ENCODE measurements around the gene C19orf85. TPM values are rescaled to one million over a fixed set of nuclear protein-coding genes. Genes with fewer than 3 reads are reported as not detected.

The C19orf85 gene
- total RNA-seq, 2 donors from 2014 or later, result not detected

- Histone ChIP-seq H3K9me3 (no peaks in the 10 kb centered on the region), H3K27me3 (no peaks in the 10 kb centered on the region), H3K27ac (peak overlapping the region; percentile 74 to 86), H3K4me3 (peak overlapping the region; percentile 23 to 44), H3K4me1 (peaks cover 0 to 23% of the 10 kb centered on the region in 2 donors), H3K36me3 (no peaks in the 10 kb centered on the region)
- no peak for TF ChIP-seq CTCF (IDR thresholded peaks at IDR 0.05)
- DNase-seq (ENCODE audit: low spot score), result peak; percentile 79
These were observed 29.7 kb upstream of the C19orf85 start for GRCh38 chr19:55494172-55494761.

- Histone ChIP-seq H3K9me3 (no peaks in the 10 kb centered on the region), H3K27ac (peak overlapping the region; percentile 74 to 86), H3K27me3 (no peaks in the 10 kb centered on the region), H3K36me3 (no peaks in the 10 kb centered on the region), H3K4me3 (peak overlapping the region in 1 of 2 donors; percentile 44), H3K4me1 (peaks cover 0 to 26% of the 10 kb centered on the region in 2 donors)
- no peak for DNase-seq (ENCODE audit: low spot score)
- TF ChIP-seq CTCF (IDR thresholded peaks at IDR 0.05), result no peak
These were observed 29.2 kb upstream of the C19orf85 start for GRCh38 chr19:55493645-55494171.

- H3K4me1 ChIP-seq, result peaks cover 0 to 32% of the 10 kb centered on the region in 2 donors
- H3K27ac ChIP-seq, result peak overlapping the region; percentile 74 to 86
- no peaks in the 10 kb centered on the region for H3K36me3 ChIP-seq
- H3K27me3 ChIP-seq, result no peaks in the 10 kb centered on the region
- TF ChIP-seq CTCF (IDR thresholded peaks at IDR 0.05), result peak in 1 of 2 donors; percentile 24
- peak overlapping the region in 1 of 2 donors; percentile 44 for H3K4me3 ChIP-seq
- H3K9me3 ChIP-seq, result no peaks in the 10 kb centered on the region
- DNase-seq (ENCODE audit: low spot score), result no peak
These were observed 28.6 kb upstream of the C19orf85 start for GRCh38 chr19:55493052-55493644.

GRCh38 chr19:55492362-55492944 lies 27.9 kb upstream of the C19orf85 start:
- Histone ChIP-seq H3K27ac (peak overlapping the region in 1 of 2 donors; percentile 74), H3K4me3 (no peak overlapping the region), H3K36me3 (no peaks in the 10 kb centered on the region), H3K9me3 (no peaks in the 10 kb centered on the region), H3K27me3 (no peaks in the 10 kb centered on the region), H3K4me1 (peaks cover 0 to 39% of the 10 kb centered on the region in 2 donors)
- no peak for DNase-seq (ENCODE audit: low spot score)
- TF ChIP-seq CTCF (IDR thresholded peaks at IDR 0.05), result no peak

- H3K4me1 ChIP-seq, result peaks cover 0 to 46% of the 10 kb centered on the region in 2 donors
- no peak overlapping the region for H3K4me3 ChIP-seq
- no peaks in the 10 kb centered on the region for H3K36me3 ChIP-seq
- H3K27ac ChIP-seq, result peak overlapping the region; percentile 39 to 56
- H3K27me3 ChIP-seq, result no peaks in the 10 kb centered on the region
- DNase-seq (ENCODE audit: low spot score), result no peak
- no peaks in the 10 kb centered on the region for H3K9me3 ChIP-seq
- TF ChIP-seq CTCF (IDR thresholded peaks at IDR 0.05), result no peak
These were observed 27.2 kb upstream of the C19orf85 start for GRCh38 chr19:55491546-55492360.

Measured in right atrium auricular region (tissue), 2 donors.